ENCODE data around the gene KCTD17. TPM values are rescaled to one million over a fixed set of nuclear protein-coding genes. Genes with fewer than 3 reads are reported as not detected.
A peak's percentile ranks its signal among the peaks of the same experiment; 100 is the strongest.

The KCTD17 gene
- total RNA-seq, 1 donor from 2014 or later = 17.5 TPM

- no peak overlapping the region for H3K27ac ChIP-seq
- H3K4me2 ChIP-seq = no peak overlapping the region
- no peak overlapping the region for H3K4me3 ChIP-seq
- H3K9ac ChIP-seq = no peak overlapping the region
- Mint-ChIP-seq H3K27me3 (ENCODE audit: insufficient read depth, low read depth) (peaks cover 6% of the 10 kb centered on the region), H3K4me1 (peaks cover 14% of the 10 kb centered on the region), H3K4me3 (no peak overlapping the region), H3K36me3 (no peaks in the 10 kb centered on the region), H3K27ac (peak overlapping the region; percentile 55), H3K9me3 (no peaks in the 10 kb centered on the region)
- no peak overlapping the region for H2AFZ ChIP-seq (replicated peaks)
- no peaks in the 10 kb centered on the region for H3K9me3 ChIP-seq (ENCODE audit: low read depth)
- H4K20me1 ChIP-seq (ENCODE audit: low read depth) = no peaks in the 10 kb centered on the region
- no peak for DNase-seq (ENCODE audit: low spot score)
- peaks cover 3% of the 10 kb centered on the region for H3K27me3 ChIP-seq
- H3K36me3 ChIP-seq = no peaks in the 10 kb centered on the region
- H3K4me1 ChIP-seq = peaks cover 11% of the 10 kb centered on the region
- peaks cover 11% of the 10 kb centered on the region for H3F3A ChIP-seq (ENCODE audit: low read depth)
- TF ChIP-seq EZH2 (IDR thresholded peaks at IDR 0.05) = no peak
- no peak for TF ChIP-seq CTCF (IDR thresholded peaks at IDR 0.05)
- no peak for TF ChIP-seq EZH2phosphoT487 (IDR thresholded peaks at IDR 0.05)
- H3K79me2 ChIP-seq (ENCODE audit: low read depth) = no peaks in the 10 kb centered on the region
These were observed 37.3 kb downstream of the KCTD17 start for GRCh38 chr22:37088750-37089408.

GRCh38 chr22:37089434-37089833, 37.9 kb downstream of the KCTD17 start:
- Histone ChIP-seq H3K27ac (no peak overlapping the region), H3K79me2 (ENCODE audit: low read depth) (no peaks in the 10 kb centered on the region), H3K9ac (no peak overlapping the region), H3K4me3 (no peak overlapping the region), H4K20me1 (ENCODE audit: low read depth) (no peaks in the 10 kb centered on the region), H3K4me1 (peaks cover 11% of the 10 kb centered on the region), H3K36me3 (no peaks in the 10 kb centered on the region), H2AFZ (replicated peaks) (no peak overlapping the region), H3K9me3 (ENCODE audit: low read depth) (no peaks in the 10 kb centered on the region), H3F3A (ENCODE audit: low read depth) (peaks cover 11% of the 10 kb centered on the region), H3K27me3 (peaks cover 9% of the 10 kb centered on the region), H3K4me2 (no peak overlapping the region)
- peaks cover 6% of the 10 kb centered on the region for H3K27me3 Mint-ChIP-seq (ENCODE audit: insufficient read depth, low read depth)
- H3K9me3 Mint-ChIP-seq = no peaks in the 10 kb centered on the region
- no peak overlapping the region for H3K4me3 Mint-ChIP-seq
- H3K36me3 Mint-ChIP-seq = no peaks in the 10 kb centered on the region
- H3K27ac Mint-ChIP-seq = no peak overlapping the region
- TF ChIP-seq CTCF (IDR thresholded peaks at IDR 0.05) (no peak), EZH2 (IDR thresholded peaks at IDR 0.05) (no peak), EZH2phosphoT487 (IDR thresholded peaks at IDR 0.05) (no peak)
- no peak for DNase-seq (ENCODE audit: low spot score)
- peaks cover 14% of the 10 kb centered on the region for H3K4me1 Mint-ChIP-seq

DNA sequence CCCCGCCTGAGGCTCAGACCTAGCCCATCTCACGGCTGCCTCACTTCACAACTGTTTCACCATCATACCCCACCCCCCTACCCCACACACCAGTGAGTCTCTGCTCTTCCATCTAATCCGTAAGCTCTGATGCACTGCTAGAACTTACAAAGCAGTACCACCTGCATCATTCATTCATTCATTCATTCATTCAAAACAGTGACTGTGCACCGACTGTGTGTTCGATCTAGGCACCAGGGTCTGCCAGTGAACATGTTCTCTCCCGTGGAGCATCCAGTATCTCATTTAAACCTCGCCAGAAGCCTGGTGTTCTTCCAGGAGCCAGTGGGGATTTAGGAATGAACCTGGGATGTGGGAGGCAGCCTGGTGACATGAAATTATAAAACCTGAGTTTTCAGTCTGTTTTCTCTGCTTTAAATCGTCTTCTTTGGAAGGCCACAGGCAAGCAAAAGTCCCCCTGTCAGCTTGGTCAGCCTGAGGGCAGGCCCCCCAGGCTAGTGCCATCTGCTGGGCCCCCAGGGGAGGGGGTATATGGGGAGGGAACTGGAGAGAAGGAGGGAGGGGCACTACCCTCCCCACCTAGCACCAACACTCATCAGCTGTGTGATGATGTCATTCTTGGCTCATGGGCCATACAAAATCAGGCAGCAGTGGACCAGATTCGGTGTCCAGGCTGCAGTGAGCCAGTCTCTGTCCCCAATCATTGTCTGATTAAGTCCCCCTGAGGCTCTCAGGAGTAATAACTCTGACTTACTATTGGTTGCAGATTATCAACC, 39.6 kb downstream of the KCTD17 start:
- H2AFZ ChIP-seq (replicated peaks) = peak overlapping the region; percentile 87
- TF ChIP-seq CTCF (IDR thresholded peaks at IDR 0.05) (no peak), EZH2phosphoT487 (IDR thresholded peaks at IDR 0.05) (no peak), EZH2 (IDR thresholded peaks at IDR 0.05) (no peak)
- H3K27me3 Mint-ChIP-seq (ENCODE audit: insufficient read depth, low read depth) = peaks cover 6% of the 10 kb centered on the region
- no peak for DNase-seq (ENCODE audit: low spot score)
- H3K4me1 Mint-ChIP-seq = peaks cover 14% of the 10 kb centered on the region
- no peaks in the 10 kb centered on the region for H4K20me1 ChIP-seq (ENCODE audit: low read depth)
- no peak overlapping the region for H3K9ac ChIP-seq
- H3F3A ChIP-seq (ENCODE audit: low read depth) = peaks cover 11% of the 10 kb centered on the region
- peak overlapping the region; percentile 67 for H3K4me2 ChIP-seq
- H3K9me3 ChIP-seq (ENCODE audit: low read depth) = no peaks in the 10 kb centered on the region
- H3K27me3 ChIP-seq = peaks cover 25% of the 10 kb centered on the region
- no peak overlapping the region for H3K27ac ChIP-seq
- H3K79me2 ChIP-seq (ENCODE audit: low read depth) = no peaks in the 10 kb centered on the region
- no peaks in the 10 kb centered on the region for H3K36me3 ChIP-seq
- no peaks in the 10 kb centered on the region for H3K9me3 Mint-ChIP-seq
- peaks cover 11% of the 10 kb centered on the region for H3K4me1 ChIP-seq
- peak overlapping the region; percentile 1 for H3K4me3 Mint-ChIP-seq
- no peaks in the 10 kb centered on the region for H3K36me3 Mint-ChIP-seq
- H3K4me3 ChIP-seq = no peak overlapping the region
- H3K27ac Mint-ChIP-seq = no peak overlapping the region
